Suppressor macrophage treated with lipopolysaccharide for 4 hours (primary cell): Measurements from ENCODE around the gene MGAM2.

Experiments used
- DNase-seq: peaks from one replicate; pipeline ENCODE4 v3.0.0-alpha.2; 2020

MGAM2 gene

DNA sequence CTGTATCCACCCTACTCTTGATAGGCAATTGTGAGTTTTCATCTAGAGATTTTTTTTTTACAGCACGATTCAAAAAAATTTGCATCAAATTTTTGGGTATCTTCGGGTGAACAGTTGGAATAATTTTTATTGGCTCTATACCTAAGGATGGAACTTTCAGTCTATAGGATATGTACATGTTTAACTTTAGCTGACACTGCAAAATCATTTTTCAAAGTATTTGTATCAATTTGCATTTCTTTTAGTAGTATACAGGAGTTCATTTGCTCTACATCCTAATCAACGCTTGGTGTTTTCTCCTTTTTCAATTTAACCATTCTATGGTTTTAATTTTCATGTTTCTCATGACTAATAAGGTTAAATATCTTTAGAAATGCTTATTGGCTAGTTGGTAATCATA is 11.7 kb downstream of the MGAM2 start:
- no peak for DNase-seq

DNA sequence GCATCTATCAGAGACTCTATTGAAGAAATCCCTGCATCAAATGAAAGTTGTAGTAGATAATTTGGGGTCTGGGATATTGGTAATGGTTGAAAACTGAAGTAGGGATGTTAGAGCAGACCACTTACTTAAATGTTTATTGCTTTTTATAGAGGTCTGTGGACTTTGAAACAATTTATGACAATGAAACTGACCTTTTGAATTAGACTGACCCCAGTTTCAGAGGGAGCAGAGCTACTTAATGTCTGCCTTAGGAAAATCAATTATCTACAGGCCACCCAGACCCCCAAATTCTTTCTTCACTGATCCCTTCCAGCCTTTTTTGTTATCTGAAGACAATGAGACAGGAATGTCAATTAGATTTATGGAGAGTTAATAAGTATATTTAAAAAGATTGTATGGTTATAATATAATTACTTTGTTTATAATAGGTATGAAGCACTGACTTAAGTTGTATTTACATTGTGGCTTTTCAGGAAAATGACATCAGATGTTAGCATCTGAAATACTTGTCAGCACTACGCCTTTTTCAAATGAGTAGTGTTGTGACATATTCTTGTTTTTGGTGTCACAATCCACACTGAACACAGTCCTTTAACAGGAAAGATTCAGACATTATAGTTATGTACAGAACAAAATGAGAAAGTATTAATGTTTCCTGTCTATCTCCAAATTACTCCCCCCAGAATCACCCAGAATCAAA is 13.9 kb downstream of the MGAM2 start:
- peak; percentile 39 for DNase-seq

DNA sequence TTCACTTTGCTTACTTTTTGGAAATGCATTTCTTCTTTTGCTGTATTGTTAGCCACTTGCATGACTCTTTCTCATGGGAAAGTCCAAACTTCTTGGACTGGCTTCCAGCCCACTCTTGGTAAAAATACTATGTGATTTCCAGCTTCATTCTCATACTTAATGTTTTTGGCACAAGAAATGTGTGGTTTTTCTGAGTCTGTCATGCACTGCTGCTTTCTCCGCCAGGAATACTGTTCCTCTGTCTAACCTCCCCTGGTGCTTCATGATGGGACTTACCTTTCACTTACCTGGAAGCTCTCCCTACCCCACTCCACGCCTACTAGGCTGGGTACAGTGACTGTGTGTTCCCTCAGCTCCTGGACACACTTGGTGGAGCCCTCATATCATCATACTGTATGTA is 18.7 kb downstream of the MGAM2 start:
- peak; percentile 3 for DNase-seq

DNA sequence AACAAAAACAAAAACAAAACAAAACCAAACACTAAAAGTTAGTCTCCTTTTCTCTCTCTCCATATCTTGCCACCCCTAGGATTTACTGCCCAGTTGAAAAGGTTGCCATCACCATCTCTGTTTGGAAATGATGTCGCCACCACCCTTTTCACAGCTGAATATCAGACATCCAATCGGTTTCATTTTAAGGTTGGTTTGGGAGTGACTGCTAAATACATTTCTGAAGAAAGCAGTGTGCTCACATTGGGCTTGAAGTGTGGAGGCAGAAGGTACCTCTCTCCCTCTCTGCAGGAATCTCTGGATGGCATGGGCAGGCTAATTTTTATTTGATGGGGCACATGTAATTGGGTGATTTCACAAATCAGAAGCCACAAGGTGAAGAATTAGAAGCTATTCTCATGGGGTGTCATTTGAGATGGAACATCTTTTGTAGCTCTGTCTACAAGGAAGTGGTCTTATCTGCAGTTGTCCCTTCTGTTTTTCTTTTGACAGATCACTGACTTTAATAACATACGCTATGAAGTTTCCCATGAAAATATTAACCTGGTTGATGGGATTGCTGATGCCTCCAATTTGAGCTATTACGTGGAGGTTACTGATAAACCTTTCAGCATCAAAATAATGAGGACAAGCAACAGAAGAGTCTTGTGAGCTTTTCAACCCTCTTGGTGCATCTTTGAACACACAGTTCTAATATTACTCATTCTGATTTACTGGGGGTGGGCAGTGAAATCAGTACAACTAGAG is 20.1 kb downstream of the MGAM2 start:
- peak; percentile 6 for DNase-seq

DNA sequence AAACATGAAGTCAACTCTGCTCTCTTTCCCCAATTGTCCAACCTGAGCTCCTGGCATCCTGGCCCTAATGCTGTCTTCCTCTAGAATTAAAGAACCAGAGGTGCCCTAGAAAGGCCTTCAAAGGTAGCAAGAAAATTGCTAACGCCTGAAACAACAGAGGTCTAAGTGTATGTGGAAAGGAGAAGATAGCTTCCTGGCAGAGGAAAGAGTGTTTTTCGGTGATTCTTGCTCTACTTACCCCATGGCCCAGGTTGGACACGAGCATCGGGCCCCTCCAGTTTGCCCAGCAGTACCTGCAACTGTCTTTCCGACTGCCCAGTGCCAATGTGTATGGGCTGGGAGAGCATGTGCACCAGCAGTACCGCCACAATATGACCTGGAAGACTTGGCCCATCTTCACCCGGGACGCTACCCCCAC is 22.2 kb downstream of the MGAM2 start:
- no peak for DNase-seq

DNA sequence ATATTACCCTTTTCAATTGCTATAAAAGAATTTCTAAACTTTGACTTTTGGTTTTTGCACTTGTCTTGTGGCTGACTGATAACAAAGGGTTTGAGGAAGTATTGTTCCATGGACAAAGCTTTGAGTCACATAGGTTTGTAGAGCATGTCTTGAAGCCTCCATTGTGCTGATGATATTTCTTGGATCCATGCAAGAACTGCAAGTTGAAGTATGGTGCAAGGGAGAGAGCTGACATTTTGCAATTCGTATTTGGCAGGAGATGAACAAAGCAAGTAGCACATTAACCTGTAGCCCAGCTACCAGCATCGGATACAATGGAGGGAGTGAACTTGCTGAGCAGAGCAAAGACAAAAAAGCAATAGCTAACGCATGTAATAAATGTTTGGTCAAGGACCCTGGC is 23.4 kb downstream of the MGAM2 start:
- DNase-seq, result no peak

DNA sequence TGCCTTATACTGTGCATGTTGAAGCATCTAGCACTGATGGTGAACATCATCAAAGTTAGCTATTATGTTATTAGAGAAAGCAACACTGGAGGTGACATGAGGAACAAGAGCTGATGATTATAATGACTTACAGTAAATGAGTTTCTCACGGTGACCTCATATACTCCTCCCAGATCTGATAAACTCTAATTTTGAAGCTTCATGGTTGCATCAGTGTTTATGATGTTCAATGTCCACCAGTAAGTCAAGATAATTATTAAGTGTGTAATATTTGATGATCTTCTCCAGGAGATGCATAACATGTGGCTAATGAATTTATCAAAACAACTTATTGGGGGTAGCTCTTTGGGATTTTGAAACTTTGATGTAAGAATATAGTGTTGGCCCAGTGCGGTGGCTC is 27.5 kb downstream of the MGAM2 start:
- no peak for DNase-seq

DNA sequence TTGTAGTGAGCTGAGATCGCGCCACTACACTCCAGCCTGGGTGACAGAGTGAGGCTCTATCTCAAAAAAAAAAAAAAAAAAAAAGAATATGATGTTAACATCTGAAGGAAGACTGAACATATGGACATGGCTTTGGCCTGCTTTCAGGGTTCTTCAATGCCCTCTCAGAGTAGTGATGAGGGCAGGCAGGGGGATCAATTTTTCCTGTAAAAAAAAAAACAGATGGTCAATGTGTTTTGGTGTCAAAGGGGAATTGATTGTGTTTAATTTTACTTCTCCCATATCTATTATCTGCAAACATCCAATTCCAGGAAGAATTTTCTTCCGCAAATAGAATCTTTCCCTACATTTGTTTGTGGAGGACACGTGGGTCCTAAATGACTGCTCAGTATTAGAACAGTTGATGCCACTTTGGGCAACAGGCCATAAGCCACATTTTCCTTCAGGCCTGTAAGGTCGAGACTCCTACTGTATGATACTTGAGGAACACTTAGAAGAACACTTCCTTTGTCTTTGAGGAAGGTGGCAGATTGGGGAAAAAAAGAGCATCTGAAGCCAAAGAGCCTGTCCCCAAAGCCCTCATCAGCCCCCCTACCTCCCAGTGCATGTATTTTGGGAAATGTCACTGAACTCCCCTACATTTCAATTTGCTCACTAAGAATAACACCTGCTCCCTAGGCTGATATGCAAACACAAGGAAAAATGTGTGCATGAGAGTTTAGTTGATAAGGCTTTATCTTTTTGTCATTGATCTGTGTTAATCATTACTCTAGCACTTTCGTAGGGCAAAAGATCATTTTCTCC is 28.3 kb downstream of the MGAM2 start:
- DNase-seq, result no peak

DNA sequence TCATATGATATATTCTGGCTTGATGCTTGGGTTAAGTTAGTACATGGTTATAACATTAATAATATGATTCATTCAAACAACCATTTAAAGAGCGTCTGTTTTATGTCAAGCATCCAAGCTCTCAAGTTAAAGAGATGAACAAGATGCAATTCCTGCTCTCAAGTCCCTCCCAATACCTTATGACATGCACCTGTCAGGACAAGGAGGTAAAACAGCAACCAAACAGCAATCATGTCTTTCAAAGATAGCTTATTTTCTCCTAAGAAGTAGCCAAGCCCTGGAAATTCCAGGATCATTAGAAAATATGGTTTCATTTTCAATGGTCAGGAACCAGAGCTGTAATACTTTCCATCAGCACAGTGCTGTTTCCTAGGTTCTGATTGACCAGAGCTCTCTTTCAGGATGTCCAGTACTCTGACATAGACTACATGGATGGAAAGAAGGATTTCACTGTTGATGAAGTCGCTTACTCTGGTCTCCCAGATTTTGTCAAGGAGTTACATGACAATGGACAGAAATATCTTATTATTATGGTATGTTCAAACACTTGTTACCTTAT is 29.0 kb downstream of the MGAM2 start:
- no peak for DNase-seq

DNA sequence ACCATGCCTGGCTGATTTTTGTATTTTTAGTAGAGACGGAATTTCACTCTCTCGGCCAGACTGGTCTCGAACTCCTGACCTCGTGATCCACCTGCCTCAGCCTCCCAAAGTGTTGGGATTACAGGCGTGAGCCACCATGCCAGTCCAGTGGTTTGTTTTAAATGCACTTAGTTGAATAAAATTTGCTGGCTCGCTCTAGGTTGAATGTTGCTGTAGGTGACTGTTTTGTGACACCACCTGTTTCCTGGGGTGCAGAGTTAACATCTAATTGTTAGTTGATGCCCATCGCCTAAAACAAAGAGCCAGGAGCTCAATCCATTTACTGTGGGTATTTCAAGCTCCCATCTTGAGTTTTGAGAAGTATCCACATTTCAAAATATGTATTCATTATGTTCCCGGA is 31.2 kb downstream of the MGAM2 start:
- no peak for DNase-seq

DNA sequence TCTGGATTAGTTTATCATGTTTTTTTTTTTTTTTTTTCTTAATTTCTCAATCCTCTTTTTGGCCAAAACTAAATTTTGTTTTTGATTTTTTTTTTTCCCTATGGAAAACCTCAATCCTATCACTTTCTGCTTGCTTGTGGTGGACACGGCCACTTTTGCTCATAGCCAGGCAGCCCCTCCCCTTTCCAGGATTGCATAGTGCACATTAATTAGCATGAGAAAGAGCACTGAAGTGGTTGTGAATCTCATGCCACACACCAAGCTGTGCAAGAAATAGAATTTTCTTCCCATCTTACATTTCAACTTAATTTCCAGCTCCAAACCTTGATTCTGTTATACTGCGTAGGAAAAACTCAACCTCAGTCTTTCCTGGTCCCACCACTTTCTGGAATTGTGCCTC is 34.6 kb downstream of the MGAM2 start:
- DNase-seq, result no peak

DNA sequence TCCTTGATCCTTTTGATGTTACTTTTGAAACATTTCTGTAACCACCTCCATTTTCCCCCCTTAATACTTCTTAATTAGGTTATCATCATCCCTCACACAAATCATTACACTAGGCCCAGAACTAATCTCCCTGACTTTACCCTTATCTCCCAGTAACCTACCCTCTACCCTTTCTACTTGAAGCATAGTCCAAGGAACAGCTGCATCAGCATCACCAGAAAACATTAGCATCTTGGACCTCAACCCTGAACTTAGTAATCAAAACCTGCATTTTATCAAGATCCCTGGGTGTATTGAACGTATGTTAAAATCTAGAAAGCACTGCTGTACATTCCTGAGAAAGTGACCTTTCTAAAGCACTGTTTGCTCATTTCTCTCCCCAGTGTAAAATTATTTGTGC is 38.8 kb downstream of the MGAM2 start:
- DNase-seq, result no peak

DNA sequence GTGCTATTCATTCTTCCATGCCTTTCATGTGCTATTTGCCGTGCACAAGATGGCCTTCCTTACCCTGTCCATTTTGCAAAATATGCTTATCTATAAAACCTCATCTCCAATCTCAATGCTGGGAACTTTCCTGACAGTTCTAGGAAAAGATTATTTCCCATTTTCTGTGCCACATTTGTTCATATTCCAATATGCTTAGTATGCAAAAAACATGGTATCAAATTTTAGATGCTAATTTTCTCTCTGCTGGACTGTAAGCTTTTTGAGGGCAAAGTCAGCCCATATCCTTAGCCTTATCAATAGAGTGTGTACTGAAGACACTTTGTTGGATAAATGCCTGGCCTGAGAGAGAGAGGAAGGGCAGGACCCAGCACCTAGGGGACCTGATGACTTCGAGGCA is 39.4 kb downstream of the MGAM2 start:
- no peak for DNase-seq

DNA sequence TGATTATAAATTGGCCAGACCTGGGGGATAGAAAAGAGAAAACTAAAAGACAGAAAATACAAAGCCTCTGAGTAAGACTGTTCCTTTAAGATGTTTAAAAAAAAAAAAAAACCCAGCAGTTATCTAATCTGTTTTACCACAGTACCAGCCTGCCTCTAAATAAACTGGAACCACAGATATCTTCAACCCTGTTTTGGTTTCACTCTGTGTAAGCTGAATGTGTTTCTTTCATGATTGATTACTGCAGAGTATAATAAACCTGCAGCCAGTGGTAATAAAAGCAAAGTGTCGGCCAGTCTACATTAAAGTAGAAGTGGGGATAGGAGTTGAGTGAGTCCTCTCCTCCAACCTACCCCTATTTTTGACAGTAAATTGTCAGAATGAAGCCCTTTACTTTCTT is 40.6 kb downstream of the MGAM2 start:
- DNase-seq, result no peak

DNA sequence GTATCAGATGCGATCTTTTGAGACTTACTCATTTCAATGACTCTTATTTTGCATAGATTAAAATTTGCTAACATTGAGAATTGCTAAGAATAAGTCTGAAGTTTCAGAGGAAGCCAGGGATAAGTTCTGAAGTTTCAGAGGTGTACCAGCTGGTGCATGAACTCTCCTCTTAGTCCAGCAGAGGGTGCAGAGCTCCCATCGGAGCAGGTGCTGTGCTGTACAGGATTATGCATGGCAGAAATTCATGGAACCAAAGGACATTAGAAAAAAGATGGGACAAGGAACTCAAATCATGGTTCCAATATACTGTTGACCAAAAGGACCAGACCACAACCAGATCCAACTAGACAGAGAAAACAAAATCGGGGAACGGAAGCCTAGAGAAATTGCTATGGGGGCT is 41.9 kb downstream of the MGAM2 start:
- peak; percentile 32 for DNase-seq

DNA sequence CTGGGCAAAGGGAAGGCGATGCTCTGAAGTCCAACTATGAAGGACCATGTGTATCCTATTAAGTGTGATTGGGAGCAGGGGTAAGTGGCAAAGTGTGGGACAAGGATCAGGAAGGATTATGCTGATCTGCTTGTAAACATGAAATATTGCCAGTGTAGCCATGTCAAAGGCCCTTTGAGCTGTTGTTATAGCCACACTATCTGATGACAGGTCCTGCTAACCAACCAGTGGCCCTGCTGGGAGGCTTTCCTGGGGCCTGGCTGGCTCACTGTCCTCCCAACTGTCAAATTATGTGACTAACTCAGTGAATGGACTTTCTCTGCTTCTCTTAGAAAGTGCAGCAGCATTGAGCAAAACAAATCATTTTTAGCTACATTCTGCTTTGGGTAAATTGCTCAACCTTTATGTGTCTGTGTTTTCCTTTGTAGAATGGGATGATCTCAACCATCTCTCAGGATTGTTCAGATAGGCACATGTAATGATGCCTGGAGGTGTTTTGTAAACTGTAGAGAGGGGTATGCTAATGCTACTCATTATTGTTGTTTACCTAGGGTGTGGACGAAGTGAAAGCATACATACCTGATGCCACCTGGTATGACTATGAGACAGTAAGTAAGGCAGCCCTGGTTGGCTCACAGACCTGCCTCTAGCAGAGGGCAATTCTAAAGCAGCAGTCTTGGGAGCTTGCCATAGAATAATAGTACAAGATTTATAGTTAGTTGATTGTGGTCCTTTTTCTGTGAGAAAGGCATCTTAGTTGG is 47.4 kb downstream of the MGAM2 start:
- no peak for DNase-seq

DNA sequence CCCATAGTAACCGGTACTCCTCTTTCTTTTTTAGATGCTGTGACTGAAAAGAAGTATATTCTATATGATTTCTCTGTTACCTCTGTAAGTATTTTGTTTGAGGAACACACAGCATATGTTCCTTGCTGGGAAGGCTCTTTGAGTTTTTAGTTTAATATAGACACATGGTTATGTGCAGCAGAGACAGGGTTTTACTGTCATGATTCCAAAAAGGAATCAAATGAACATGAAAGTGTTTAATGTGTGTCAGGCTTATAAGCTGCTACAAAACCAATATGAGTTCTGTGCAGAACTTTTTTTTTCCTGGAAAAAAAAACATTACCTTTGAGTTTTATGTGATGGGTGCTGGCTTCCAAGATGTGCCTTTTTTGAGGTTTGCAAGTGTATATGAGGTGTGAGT is 50.4 kb downstream of the MGAM2 start:
- no peak for DNase-seq

DNA sequence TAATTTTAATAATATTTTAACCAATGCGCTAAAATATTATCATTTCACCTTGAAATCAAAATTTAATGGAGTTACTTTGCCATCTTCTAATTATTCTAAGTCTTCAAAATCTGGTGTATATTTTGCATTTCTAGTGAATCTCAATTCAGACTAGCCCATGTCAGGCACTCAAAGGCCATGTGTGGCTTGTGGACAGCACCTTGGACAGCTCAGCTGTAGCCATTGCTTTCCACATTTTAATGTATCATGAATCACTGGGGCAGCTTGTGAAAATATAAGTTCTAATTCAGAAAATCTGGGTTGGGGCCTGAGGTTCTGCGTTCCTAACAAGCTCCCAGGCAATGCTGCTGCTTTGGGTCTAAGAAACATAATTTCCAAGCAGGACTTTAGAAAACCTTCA is 57.2 kb downstream of the MGAM2 start:
- DNase-seq, result no peak

DNA sequence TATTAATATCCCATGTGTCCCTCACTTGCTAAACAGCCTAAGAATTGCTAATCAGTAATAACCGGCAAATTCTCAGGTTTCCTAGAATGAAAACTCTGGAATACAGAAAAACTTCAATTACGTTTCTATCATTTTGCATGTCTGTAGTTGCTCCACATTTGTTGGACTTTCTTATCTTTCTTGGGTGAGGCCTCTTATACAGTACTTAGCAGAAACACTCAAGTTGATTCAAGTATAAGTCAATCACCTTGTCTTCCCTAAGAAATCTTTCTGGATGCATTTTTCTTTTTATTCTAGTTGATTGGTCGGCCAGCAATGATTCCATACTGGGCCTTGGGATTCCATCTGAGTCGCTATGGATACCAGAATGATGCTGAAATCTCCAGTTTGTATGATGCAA is 61.4 kb downstream of the MGAM2 start:
- DNase-seq, result no peak

DNA sequence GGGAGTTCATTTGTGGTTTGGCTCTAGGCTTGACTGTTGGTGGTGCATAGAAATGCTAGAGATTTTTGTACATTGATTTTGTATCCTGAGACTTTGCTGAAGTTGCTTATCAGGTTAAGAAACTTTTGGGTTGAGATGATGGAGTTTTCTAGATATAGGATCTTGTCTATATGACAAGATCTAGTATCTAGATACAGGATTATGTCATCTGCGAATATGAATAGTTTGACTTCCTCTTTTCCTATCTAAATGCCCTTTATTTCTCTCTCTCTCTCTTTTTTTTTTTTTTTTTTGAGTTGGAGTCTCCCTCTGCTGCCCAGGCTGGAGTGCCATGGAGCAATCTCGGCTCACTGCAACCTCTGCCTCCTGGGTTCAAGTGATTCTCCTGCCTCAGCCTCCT is 62.9 kb downstream of the MGAM2 start:
- no peak for DNase-seq

DNA sequence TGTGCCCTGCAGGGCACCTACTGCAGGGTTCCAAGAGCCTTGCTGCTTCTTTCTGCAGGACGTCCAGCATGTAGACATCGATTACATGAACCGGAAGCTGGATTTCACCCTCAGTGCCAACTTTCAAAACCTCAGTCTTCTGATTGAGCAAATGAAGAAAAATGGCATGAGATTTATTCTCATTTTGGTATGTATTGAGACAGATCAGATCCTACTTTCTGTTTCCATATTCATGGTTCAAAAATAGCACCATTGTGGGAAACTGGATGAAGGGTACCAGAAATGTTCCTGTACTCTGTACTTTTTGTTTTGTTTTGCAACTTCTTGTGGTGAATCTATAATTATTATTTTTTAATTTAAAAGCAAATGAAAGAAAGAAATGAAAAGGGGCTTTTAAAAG is 64.1 kb downstream of the MGAM2 start:
- DNase-seq, result peak; percentile 59

DNA sequence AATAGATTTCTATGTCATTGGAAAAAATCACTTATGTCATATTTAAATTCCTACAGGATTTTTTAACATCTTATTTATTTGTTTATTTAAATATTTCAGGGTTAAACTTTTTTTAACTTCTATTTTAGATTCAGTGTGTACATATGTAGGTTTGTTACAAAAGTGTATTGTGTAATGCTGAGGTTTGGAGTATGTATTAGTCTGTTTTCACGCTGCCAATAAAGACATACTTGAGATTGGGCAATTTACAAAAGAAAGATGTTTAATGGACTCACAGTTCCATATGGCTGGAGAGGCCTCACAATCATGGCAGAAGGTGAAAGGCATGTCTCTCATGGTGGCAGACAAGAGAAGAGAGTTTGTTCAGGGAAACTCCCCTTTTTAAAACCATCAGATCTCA is 65.4 kb downstream of the MGAM2 start:
- no peak for DNase-seq

DNA sequence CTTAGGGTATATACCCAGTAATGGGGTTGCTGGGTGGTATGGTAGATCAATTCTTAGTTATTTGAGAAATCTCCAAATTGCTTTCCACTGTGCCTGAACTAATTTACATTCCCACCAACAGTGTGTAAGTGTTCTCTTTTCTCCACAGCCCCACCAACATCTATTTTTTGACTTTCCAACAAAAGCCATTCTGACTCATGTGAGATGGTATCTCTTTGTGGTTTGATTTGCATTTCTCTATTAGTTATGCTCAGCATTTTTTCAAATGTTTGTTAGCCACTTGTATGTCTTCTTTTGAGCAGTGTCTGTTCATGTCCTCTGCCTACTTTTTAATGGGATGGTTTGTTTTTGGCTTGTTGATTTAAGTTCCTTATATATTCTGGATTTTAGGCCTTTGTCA is 66.4 kb downstream of the MGAM2 start:
- DNase-seq, result no peak
